Measurements from ENCODE around the gene FGF18. TPM values are rescaled to one million over a fixed set of nuclear protein-coding genes. Genes with fewer than 3 reads are reported as not detected.
"Not testable (repeated sequence)": the region's sequence is repeated elsewhere in the genome, so short reads cannot be mapped to it uniquely, and the experiment has no call there.

The FGF18 gene
- total RNA-seq, 2 donors from 2014 or later = 0.28 TPM; not detected in 1

GRCh38 chr5:171390883-171391677, 28.4 kb upstream of the FGF18 start:
- H3K36me3 Mint-ChIP-seq = peaks cover 52% of the 10 kb centered on the region
- H3K27ac Mint-ChIP-seq = peak overlapping the region; percentile 89 to 96
- ATAC-seq = no peak
- no peaks in the 10 kb centered on the region for H3K9me3 Mint-ChIP-seq
- H3K27me3 Mint-ChIP-seq = no peaks in the 10 kb centered on the region
- peaks cover 53 to 68% of the 10 kb centered on the region in 2 donors for H3K4me1 Mint-ChIP-seq (ENCODE audit: low read depth in 2 of 2)
- peak overlapping the region; percentile 86 for H3K4me3 Mint-ChIP-seq
- DNase-seq (ENCODE audit: low spot score) = no peak

GRCh38 chr5:171391996-171392577, 27.4 kb upstream of the FGF18 start:
- H3K9me3 Mint-ChIP-seq = no peaks in the 10 kb centered on the region
- peak overlapping the region; percentile 19 to 78 for H3K27ac Mint-ChIP-seq
- peaks cover 55 to 67% of the 10 kb centered on the region in 2 donors for H3K4me1 Mint-ChIP-seq (ENCODE audit: low read depth in 2 of 2)
- H3K36me3 Mint-ChIP-seq = peaks cover 55% of the 10 kb centered on the region
- H3K27me3 Mint-ChIP-seq = no peaks in the 10 kb centered on the region
- ATAC-seq (no peak), DNase-seq (ENCODE audit: low spot score) (no peak)
- peak overlapping the region; percentile 57 for H3K4me3 Mint-ChIP-seq

- H3K36me3 Mint-ChIP-seq = peaks cover 58% of the 10 kb centered on the region
- DNase-seq (ENCODE audit: low spot score) (no peak), ATAC-seq (no peak)
- peak overlapping the region; percentile 57 for H3K4me3 Mint-ChIP-seq
- H3K9me3 Mint-ChIP-seq = no peaks in the 10 kb centered on the region
- no peaks in the 10 kb centered on the region for H3K27me3 Mint-ChIP-seq
- peaks cover 55 to 65% of the 10 kb centered on the region in 2 donors for H3K4me1 Mint-ChIP-seq (ENCODE audit: low read depth in 2 of 2)
- H3K27ac Mint-ChIP-seq = peak overlapping the region; percentile 19 to 78
Observed at GRCh38 chr5:171392585-171393159, 26.8 kb upstream of the FGF18 start.

GRCh38 chr5:171395042-171395441, 24.4 kb upstream of the FGF18 start:
- DNase-seq (ENCODE audit: low spot score) = no peak
- Mint-ChIP-seq H3K36me3 (peaks cover 51% of the 10 kb centered on the region), H3K4me1 (ENCODE audit: low read depth in 2 of 2) (peaks cover 45 to 60% of the 10 kb centered on the region in 2 donors), H3K27me3 (no peaks in the 10 kb centered on the region), H3K4me3 (peak overlapping the region; percentile 41), H3K27ac (peak overlapping the region; percentile 22 to 33), H3K9me3 (no peaks in the 10 kb centered on the region)
- ATAC-seq = no peak

GRCh38 chr5:171396583-171396982, 22.9 kb upstream of the FGF18 start:
- not testable (repeated sequence) for DNase-seq (ENCODE audit: low spot score)

GRCh38 chr5:171397190-171397589, 22.3 kb upstream of the FGF18 start:
- H3K27ac Mint-ChIP-seq = no peak overlapping the region
- H3K4me1 Mint-ChIP-seq (ENCODE audit: low read depth in 2 of 2) = peaks cover 31 to 46% of the 10 kb centered on the region in 2 donors
- no peaks in the 10 kb centered on the region for H3K9me3 Mint-ChIP-seq
- DNase-seq (ENCODE audit: low spot score) (no peak), ATAC-seq (peak in 1 of 2 donors; percentile 31)
- peak overlapping the region; percentile 23 for H3K4me3 Mint-ChIP-seq
- peaks cover 41% of the 10 kb centered on the region for H3K36me3 Mint-ChIP-seq
- H3K27me3 Mint-ChIP-seq = no peaks in the 10 kb centered on the region

More at GRCh38 chr5:171396583-171396982, 22.9 kb upstream of the FGF18 start:
- Mint-ChIP-seq H3K4me1 (ENCODE audit: low read depth in 2 of 2) (peaks cover 31 to 46% of the 10 kb centered on the region in 2 donors), H3K36me3 (peaks cover 41% of the 10 kb centered on the region)
- H3K27me3 Mint-ChIP-seq, H3K4me3 Mint-ChIP-seq, H3K9me3 Mint-ChIP-seq, H3K27ac Mint-ChIP-seq, ATAC-seq: not testable (repeated sequence)

- DNase-seq (ENCODE audit: low spot score) (no peak), ATAC-seq (no peak)
- Mint-ChIP-seq H3K4me1 (ENCODE audit: low read depth in 2 of 2) (peaks cover 28 to 43% of the 10 kb centered on the region in 2 donors), H3K36me3 (peaks cover 37% of the 10 kb centered on the region), H3K27me3 (no peaks in the 10 kb centered on the region), H3K4me3 (no peak overlapping the region), H3K9me3 (no peaks in the 10 kb centered on the region), H3K27ac (no peak overlapping the region)
Observed at GRCh38 chr5:171397599-171397998, 21.8 kb upstream of the FGF18 start.

- H3K4me3 Mint-ChIP-seq = peak overlapping the region; percentile 17
Observed at GRCh38 chr5:171398660-171399059, 20.8 kb upstream of the FGF18 start.

GRCh38 chr5:171400169-171400568, 19.3 kb upstream of the FGF18 start:
- DNase-seq (ENCODE audit: low spot score) (no peak), ATAC-seq (no peak)
- no peaks in the 10 kb centered on the region for H3K9me3 Mint-ChIP-seq
- no peak overlapping the region for H3K4me3 Mint-ChIP-seq
- H3K4me1 Mint-ChIP-seq (ENCODE audit: low read depth in 2 of 2) = peaks cover 20 to 32% of the 10 kb centered on the region in 2 donors
- H3K27ac Mint-ChIP-seq = peak overlapping the region in 1 of 2 donors; percentile 35
- H3K27me3 Mint-ChIP-seq = no peaks in the 10 kb centered on the region
- peaks cover 25% of the 10 kb centered on the region for H3K36me3 Mint-ChIP-seq

More at GRCh38 chr5:171398660-171399059, 20.8 kb upstream of the FGF18 start:
- ATAC-seq = peak; percentile 33 to 43
- H3K27me3 Mint-ChIP-seq; DNase-seq (ENCODE audit: low spot score); H3K9me3 Mint-ChIP-seq: not testable (repeated sequence)
- Mint-ChIP-seq H3K4me1 (ENCODE audit: low read depth in 2 of 2) (peaks cover 20 to 32% of the 10 kb centered on the region in 2 donors), H3K27ac (peak overlapping the region in 1 of 2 donors; percentile 33), H3K36me3 (peaks cover 26% of the 10 kb centered on the region)

- ATAC-seq = no peak
- Mint-ChIP-seq H3K4me3 (no peak overlapping the region), H3K36me3 (peaks cover 31% of the 10 kb centered on the region), H3K9me3 (no peaks in the 10 kb centered on the region), H3K27ac (no peak overlapping the region), H3K4me1 (ENCODE audit: low read depth in 2 of 2) (peaks cover 25 to 36% of the 10 kb centered on the region in 2 donors), H3K27me3 (no peaks in the 10 kb centered on the region)
- DNase-seq (ENCODE audit: low spot score) = no peak
Observed at GRCh38 chr5:171401167-171401947, 18.1 kb upstream of the FGF18 start.

- peaks cover 21 to 40% of the 10 kb centered on the region in 2 donors for H3K4me1 Mint-ChIP-seq (ENCODE audit: low read depth in 2 of 2)
- ATAC-seq; H3K4me3 Mint-ChIP-seq; DNase-seq (ENCODE audit: low spot score); H3K27me3 Mint-ChIP-seq; H3K9me3 Mint-ChIP-seq; H3K27ac Mint-ChIP-seq: not testable (repeated sequence)
- H3K36me3 Mint-ChIP-seq = peaks cover 39% of the 10 kb centered on the region
Observed at GRCh38 chr5:171402751-171403150, 16.7 kb upstream of the FGF18 start.

- ATAC-seq (no peak), DNase-seq (ENCODE audit: low spot score) (no peak)
- Mint-ChIP-seq H3K27me3 (no peaks in the 10 kb centered on the region), H3K36me3 (peaks cover 37% of the 10 kb centered on the region), H3K9me3 (no peaks in the 10 kb centered on the region), H3K4me1 (ENCODE audit: low read depth in 2 of 2) (peaks cover 18 to 30% of the 10 kb centered on the region in 2 donors), H3K27ac (peak overlapping the region; percentile 18 to 48), H3K4me3 (no peak overlapping the region)
Observed at GRCh38 chr5:171405615-171406014, 13.8 kb upstream of the FGF18 start.

- Mint-ChIP-seq H3K4me1 (ENCODE audit: low read depth in 2 of 2) (peaks cover 18 to 34% of the 10 kb centered on the region in 2 donors), H3K36me3 (peaks cover 46% of the 10 kb centered on the region), H3K4me3 (no peak overlapping the region), H3K27me3 (no peaks in the 10 kb centered on the region), H3K27ac (peak overlapping the region; percentile 18 to 24), H3K9me3 (no peaks in the 10 kb centered on the region)
- DNase-seq (ENCODE audit: low spot score) = no peak
- ATAC-seq = no peak
Observed at GRCh38 chr5:171407234-171407633, 12.2 kb upstream of the FGF18 start.
